HFF-Myc (cell line): Measurements from ENCODE around the gene ATP2B2.

Experiments
- DNase-seq: peaks from one replicate; pipeline ENCODE4 v3.0.0-alpha.2; 2011; ENCODE audit warnings: low read depth; ENCODE audit errors: extremely low read depth
- H3K4me3 ChIP-seq: replicated peaks from 2 replicates; pipeline ENCODE4 v1.5.1; 2011; ENCODE audit warnings: low read depth, mild to moderate bottlenecking, control low read depth, low read length
- TF ChIP-seq, protein P1 (sequence below): IDR thresholded peaks from 2 replicates; pipeline ENCODE4 v1.5.1; 2012; ENCODE audit warnings: mild to moderate bottlenecking, low read depth, low read length, control low read depth; ENCODE audit errors: missing control alignments

ATP2B2 gene

GRCh38 chr3:10503217-10503796, 2.1 kb downstream of the ATP2B2 start:
- TF ChIP-seq, protein P1, sequence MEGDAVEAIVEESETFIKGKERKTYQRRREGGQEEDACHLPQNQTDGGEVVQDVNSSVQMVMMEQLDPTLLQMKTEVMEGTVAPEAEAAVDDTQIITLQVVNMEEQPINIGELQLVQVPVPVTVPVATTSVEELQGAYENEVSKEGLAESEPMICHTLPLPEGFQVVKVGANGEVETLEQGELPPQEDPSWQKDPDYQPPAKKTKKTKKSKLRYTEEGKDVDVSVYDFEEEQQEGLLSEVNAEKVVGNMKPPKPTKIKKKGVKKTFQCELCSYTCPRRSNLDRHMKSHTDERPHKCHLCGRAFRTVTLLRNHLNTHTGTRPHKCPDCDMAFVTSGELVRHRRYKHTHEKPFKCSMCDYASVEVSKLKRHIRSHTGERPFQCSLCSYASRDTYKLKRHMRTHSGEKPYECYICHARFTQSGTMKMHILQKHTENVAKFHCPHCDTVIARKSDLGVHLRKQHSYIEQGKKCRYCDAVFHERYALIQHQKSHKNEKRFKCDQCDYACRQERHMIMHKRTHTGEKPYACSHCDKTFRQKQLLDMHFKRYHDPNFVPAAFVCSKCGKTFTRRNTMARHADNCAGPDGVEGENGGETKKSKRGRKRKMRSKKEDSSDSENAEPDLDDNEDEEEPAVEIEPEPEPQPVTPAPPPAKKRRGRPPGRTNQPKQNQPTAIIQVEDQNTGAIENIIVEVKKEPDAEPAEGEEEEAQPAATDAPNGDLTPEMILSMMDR: no peak
- no peak overlapping the region for H3K4me3 ChIP-seq
- DNase-seq: no peak

- TF ChIP-seq, protein P1: no peak
- H3K4me3 ChIP-seq: no peak overlapping the region
- DNase-seq: no peak
Measured at GRCh38 chr3:10502185-10502880, 3.1 kb downstream of the ATP2B2 start.

GRCh38 chr3:10501664-10502052, 3.7 kb downstream of the ATP2B2 start:
- TF ChIP-seq, protein P1: no peak
- no peak for DNase-seq
- no peak overlapping the region for H3K4me3 ChIP-seq

DNA sequence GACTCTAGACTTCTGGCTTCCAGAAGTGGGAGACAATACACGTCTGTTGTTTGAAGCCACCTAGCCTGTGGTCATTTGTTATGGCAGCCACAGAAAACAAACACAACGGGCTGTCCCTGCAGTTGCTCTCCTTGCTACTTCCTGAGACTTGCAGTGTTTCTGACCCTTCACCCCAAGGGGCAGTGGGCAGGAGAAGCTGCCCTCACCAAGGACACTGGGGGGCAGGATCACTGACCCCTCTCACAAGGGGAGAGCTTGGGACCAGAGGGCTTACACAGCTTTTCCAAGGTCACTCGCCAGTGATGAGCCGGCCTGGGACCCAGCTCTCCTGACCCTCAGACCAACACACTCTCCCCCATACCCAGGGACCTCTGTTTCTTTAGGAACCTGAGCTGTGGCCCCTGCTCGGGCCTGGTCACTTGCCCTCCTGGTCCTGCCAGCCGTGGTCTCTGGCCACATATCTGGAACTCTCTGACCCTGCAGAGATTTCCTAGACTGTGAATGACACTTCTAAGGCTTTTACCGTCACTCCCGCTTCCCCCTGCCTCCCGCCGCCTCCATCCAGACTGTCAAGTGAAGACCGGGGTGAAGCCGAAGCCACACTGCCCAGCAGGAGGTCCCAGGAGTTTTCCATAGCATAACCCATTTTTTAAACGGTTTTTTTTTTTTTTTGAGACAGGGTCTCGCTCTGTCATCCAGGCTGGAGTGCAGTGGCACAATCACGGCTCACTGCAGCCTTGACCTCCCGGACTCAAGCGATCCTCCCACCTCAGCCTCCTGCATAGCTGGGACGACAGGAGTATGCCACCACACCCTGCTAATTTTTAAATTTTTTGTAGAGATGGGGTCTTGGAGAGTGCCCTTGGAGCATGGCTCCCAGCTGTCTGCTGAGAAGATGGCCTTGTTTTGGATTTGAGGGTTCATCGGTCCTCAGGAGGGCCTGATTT, 4.4 kb downstream of the ATP2B2 start:
- no peak for DNase-seq
- no peak overlapping the region for H3K4me3 ChIP-seq
- TF ChIP-seq, protein P1: no peak

DNA sequence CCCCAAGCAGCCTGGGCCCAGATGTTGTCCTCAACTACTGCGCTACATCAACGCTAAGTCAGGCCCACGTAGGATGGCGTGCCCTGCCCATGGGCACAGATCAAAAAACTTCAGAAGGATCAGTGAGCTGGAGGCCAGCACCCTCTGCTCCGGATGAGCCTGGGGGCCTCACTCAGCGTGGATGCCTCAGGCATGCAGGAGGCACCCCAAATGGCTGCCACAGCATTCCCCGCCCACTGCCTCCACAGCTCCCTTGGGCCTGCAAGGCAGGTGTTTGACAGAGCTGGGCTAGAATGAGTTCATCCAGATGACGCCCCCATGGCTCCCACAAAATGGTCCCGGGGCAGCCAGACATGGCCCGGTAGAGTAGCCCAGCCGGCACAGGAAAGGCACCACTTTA, 7.1 kb downstream of the ATP2B2 start:
- H3K4me3 ChIP-seq: no peak overlapping the region
- TF ChIP-seq, protein P1: no peak
- no peak for DNase-seq

GRCh38 chr3:10497439-10497838, 7.9 kb downstream of the ATP2B2 start:
- TF ChIP-seq, protein P1: no peak
- H3K4me3 ChIP-seq: no peak overlapping the region
- DNase-seq: no peak
